LHCN-M2 (cell line): ENCODE results near the gene PAX5. TPM values are rescaled to one million over a fixed set of nuclear protein-coding genes. Genes with fewer than 3 reads are reported as not detected.

Experiments
- DNase-seq: peaks from one replicate; pipeline ENCODE4 v3.0.0-alpha.2; 2012; ENCODE audit warnings: low read depth
- total RNA-seq: library from RNA; depleted of rRNA; stranded (reverse); fragments of >200 nt; gene quantifications from 2 replicates; pipeline ENCODE4 v1.2.3, GENCODE V29; 2014

PAX5 gene
- total RNA-seq, 1 experiment from 2014 or later = not detected

DNA sequence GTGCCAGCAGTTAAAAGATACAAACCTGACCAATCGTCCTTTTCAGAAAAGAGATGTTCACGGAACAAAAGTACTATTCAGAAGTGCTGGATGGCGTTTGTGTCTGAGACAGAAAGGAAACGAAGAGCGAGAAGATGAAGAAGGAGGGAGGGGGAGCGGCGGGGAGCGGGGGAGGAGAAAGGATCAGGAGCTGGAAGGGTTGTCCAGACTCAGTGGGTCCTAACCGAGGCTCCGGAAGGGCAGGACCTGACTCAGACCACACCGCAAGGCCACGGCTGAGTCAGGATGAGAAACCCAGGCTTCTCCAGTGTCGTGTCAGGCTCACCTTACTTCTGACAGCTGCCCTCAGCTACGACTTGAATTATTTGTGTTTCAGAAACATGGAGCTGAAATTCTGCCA, 46.2 kb downstream of the PAX5 start:
- peak; percentile 53 for DNase-seq

DNA sequence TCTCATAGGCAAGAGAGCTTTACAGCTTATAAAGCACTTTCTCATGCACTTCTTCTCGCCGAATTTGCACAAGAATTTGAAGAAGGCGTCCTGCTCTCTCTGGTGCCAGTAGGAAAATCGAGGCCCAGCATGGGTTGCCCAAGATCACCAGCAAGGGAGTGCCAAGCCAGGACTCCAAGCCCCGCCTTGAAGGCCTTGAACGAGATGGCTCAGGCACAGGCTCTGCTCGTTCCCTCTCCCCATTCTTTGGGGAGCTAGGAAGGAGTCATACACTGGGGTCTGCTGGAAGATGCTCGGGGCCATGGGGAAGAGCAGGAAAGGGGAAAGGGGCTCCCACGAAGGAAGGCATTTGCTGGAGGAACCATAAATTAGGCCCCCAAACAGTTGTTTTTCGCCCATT, 46.7 kb downstream of the PAX5 start:
- no peak for DNase-seq

DNA sequence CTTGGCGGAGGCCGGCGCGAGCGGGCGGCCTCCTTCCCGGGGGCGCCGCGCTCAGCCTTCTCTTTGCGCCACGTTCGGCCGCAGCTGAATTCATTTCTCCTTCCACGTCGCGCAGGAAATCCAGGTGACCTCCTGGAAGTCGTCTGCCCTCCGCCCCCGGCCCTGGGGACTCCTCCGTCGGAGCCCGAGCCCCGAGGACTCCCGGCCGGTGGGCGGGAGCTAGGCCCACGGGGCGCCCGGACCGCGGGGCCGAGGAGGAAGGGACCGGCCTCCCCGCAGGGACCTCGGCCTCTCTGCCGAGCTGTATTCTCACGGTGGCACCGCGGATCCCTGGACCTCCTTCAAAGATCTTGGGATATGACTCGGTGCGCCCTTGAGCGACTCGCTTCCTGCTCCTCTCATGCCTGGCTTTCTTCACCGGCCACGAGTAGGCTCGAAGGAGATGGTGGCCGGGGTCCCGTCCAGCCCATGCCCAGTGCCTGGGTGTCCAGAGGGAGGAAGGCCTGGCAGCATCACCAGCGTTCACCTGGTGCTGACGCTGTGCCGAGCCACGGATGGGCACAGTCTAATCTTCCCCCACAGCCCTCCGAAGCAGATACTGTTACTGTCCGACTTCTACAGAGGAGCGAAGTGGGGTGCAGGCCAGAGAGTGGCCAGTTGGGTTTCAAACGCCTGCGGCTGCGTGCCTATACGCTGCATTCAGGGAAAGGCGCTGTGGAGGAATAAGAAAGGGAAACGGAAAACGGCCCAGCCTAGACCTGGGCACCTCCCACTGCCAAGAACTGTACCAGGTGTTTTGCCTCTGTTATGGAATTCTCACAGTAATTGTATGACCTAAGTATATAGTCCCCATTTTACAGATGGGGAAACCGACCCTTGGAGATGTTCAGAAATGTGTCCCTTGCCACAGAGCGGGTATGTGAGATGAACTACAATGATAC, 47.3 kb downstream of the PAX5 start:
- DNase-seq = no peak

DNA sequence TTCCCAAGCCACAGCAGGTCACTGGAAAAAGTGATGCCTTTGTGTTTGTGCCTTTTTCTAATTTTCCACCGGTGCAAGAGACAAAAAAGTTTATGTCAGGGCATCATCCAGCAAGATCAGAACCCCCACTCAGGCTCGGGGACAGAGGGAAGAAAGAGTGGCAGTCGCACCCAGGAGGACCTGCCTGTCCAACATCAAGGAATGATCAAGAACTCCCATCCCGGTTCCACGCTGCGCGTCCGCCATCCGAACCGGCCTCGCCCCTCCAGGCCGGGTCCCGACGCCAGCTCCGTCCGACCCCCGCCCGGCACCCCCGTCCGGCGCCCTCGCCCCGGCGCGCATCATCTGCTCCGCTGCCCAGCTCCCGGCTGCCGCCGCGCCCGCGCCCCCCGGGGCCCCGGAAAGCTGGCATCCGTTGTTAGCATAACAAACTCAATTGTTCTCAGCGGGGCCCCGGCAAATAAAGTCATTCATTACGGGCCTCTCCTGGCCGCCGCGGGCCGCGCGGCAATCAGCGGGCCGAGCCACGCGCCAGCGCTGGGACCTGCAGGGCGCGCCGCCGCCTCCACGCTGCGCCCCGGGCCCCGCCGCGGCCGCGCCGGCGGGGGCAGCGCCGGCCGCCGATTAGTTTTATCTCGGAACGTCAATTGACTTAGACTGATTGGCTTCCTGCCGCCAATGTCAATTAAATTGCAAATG, 48.1 kb downstream of the PAX5 start:
- DNase-seq = no peak

DNA sequence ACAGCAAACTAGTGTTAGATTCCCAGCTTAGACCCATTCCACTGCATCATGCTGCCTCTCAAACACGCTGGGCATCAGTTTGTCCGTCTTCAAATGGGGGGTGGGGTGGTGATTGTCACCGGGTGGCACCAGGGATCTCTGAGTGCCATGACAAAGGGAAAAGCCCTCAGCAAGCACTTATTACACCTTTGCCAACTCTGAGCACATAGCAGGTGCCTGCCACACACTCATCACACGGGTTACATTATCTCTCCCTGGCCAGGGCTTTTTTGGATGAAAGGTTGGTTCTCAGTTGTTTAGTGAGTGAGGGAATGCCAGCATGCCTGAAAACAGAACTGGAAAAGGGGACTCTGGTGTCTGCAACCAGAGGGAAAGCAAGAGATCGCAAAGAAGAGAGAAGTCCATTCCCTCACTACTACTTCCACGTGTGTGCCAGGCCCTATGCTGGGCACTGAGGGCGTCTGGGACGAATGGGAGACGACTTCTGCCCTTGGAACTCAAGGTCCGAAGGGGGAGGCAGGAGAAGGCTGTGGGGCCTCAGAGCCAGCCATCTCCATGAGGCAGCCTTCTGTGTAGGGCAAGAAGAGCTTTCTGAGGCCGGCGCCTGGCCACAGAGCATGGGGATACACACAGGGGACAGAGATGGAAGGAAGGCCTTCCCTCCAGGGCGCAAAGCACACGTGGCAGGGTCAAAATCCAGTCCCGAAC, 48.9 kb downstream of the PAX5 start:
- no peak for DNase-seq

DNA sequence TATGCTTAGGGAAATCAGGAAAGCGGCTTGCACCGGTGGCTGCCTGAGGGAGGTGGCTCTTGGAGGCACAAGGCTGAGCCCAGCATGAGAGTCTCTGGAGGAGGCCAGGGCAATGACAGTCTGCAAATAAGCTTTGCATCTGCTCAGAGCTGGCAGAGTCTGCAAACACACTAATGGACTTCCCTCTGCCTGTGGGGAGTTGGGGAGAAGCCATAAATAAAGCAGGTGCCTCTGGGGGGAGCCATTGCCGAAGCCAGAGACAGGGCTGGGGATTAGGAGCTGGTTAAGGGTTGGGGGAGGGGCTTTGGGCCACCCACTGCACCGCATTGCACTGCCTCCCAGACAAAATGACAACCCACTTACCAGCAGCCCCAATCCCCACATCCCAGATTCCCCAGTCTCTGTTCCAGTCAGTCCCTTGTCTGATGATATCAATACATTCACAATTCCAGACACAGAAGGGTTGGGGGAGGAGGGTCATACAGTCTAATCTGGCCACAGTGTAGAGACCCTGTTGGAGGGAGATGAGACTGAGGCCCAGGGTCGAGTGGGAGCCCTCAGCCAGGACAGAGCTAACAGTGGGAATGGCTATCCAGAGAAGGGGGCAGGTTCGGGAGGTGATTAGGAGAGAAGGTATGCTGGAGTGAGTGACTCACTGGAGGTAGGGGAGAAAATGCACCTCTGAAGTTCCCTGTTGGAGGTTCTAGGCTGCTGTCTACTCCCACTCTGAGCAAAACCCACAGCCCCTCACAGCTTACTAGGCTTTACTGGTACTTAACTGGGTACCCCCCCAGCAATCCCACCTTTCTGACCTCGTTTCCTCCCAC, 53.7 kb downstream of the PAX5 start:
- no peak for DNase-seq

DNA sequence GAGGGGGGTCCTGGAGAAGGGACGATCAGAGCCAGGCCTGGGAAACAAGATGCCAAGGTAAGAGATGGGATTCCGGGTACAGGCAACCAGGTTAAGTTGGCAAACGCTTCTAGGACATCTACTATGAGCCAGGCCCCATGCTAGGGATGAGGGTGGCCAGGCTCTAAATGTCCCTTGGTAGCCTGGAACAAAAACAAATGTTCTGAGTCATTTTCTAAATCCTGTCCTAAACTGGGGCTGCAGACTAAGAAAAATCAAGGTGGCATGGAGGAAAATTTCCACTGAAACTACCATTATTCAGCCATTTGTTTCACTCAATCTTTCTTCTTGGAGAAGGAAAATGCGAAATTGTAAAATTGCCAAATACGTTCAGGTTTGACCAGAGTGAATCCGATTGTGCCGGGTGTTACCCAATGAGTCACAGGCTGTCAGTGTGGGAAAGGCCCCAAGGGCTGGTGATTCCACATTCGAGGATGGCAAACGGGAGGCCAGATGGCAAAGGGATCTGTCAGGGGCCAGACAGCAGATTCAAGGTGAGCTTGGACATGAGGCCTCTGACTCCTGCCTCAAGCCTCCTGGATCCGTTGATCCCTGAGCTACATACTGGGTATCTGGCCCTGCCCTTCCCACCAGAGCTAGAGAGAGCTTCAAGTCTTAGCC, 57.6 kb downstream of the PAX5 start:
- peak; percentile 52 for DNase-seq

DNA sequence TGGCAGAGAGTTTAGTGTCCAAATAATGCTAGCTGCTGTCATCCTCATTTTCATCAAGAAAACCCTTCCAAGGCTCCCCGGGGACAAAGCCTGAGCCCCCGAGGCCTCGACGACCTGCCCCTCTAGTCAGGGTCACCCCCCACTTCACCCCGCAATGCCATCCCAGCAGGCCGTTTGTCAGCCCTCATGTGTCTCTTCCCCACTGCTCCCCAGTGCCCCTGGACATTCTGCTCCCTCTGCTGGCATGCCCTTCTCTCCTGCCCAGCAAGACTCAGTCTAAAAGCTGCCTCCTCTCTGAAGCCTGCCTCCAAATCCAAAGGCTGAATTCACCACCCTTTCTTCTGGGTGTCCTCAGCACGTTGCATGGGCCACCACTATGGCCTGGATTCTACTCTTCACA, 59.3 kb downstream of the PAX5 start:
- DNase-seq = no peak

DNA sequence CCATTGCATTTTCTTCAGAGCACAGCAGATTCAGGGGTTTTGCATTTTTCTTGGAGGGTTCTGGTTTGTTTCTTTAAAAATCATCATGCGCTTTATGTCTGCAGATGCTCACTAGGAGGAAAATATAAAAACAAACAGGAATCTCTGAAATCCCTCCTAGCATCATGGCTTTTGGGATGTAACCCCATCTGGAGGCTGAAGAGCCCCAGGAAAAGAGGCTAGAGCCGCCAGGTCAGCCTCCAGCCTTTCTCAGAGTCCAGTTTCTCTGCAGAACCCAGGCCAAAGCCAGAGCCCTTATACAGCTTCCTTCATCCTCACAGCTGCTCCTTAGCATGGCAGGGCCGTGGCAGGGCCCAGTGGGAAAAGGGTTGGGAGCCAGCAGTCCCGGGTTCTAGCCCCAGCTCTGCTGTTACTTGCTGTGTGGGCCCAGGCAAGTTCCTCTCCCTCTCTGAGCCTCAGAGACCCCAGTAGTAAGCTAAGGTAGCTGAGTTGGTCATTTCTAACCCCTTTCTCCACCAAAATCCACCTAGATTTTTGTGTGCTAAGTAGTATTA, 62.1 kb downstream of the PAX5 start:
- DNase-seq = no peak

DNA sequence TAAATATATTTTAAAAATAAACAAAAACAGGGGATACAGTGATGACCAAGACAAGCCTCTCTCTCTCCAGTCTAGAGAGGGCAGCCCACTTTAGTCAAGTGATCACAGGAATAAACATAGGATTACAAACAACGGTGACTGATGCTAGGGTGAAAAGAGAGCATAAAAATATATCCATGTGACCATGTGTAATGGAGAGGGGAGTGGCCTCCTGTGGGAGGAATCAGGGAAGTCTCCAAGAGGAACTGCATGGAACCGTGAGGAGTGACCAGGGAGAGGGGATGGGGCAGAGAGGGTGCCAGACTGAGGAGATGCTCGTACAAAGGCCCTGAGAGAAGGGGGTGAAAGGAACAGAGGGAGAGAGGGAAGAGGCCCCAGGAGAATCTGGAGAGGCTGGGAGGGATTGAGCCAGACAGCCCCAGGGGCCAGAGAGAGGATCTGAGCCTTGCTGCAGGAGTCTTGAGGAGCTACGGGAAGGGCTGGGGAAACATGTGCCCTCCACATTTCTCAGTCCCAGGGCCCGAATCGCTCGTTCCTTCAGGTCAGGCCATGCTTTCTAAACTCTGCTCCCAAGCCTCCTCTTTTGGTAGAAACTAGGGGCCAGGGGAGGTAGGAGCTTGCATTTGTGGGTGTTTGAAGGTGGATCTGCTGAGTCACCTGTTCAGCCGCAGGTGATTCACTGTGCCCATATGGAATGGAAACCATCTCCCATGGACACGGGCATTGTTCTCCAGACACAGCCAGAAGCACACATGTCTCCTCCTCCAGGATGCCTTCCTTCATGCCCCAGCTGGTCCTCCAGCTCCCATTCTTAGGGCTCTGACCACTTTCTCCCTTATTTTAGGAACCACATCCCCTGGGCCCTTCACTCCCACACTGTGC, 63.8 kb downstream of the PAX5 start:
- DNase-seq = peak; percentile 16

DNA sequence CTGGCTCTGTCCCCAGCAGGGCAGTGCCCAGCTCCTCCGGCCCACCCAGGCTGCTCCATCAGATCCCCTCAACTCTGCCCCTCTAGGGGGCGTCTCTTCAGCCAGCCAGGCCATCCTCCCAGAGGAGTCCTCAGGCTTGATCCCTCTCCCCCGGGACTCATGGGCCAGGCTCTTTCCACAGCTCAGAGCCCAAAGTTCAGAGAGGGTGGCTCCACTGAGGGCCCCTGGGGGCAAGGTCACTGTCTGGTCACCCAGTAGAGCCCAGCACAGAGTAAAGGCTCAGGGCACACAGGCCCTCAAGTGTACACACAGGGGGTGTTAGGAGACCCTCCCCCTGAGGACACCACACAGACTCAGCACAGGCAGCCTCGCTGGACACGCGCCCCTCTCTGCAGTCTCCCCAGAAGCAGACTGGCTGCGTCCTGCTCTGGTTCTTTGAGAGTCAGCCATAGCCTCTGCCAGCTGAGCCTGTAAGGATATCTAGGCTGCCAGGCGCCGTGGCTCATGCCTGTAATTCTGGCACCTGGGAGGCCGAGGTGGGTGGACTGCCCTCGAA, 64.8 kb downstream of the PAX5 start:
- DNase-seq = no peak

DNA sequence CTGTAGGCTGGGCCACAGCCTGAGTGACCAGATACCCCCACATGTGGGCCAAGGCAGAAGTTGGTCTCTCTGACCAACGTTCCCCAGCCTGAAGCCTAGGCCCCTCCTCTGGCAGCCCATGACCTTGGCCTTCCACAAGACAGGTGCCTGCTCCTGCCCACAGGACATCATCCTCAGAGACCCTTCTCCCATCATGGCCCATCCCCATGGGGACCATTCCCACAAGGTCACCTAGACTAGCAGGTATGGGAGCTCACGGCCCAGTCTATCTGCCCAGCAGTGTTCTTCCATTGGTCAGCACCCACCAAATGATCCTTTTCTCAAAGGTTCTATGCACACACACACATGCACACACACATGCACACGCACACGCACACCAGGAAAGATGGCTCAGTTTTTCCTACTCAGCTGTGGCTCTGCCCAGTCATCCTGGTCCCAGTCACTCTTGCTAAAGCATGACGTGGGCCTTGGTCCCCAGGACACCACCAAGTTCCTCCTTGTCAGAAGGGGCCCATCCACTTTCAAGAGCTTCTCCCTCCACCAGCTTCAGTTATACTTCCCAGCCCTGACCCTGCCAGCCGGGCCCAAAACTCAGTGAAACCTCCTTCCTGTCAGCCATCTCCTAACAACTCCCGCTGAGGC, 65.4 kb downstream of the PAX5 start:
- DNase-seq = no peak

DNA sequence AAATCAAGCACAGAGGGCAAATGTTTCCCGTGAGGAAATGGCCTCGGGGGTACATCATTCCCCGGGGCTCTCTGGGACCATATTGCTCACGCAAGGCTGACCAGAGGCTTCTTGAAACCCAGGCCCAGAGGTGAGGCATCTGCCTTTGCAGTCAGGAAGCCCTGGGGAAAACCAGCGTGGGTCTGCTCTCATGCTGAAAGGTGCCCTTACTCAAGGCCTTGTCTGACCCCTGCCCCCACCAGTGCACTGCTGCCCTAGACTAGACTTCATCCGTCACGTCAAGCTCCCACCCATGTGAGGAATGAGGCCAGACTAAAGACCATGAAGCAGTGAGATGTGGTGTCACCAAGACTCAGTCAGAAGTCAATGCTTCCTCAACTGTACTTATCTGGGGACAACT, 66.1 kb downstream of the PAX5 start:
- DNase-seq = no peak

DNA sequence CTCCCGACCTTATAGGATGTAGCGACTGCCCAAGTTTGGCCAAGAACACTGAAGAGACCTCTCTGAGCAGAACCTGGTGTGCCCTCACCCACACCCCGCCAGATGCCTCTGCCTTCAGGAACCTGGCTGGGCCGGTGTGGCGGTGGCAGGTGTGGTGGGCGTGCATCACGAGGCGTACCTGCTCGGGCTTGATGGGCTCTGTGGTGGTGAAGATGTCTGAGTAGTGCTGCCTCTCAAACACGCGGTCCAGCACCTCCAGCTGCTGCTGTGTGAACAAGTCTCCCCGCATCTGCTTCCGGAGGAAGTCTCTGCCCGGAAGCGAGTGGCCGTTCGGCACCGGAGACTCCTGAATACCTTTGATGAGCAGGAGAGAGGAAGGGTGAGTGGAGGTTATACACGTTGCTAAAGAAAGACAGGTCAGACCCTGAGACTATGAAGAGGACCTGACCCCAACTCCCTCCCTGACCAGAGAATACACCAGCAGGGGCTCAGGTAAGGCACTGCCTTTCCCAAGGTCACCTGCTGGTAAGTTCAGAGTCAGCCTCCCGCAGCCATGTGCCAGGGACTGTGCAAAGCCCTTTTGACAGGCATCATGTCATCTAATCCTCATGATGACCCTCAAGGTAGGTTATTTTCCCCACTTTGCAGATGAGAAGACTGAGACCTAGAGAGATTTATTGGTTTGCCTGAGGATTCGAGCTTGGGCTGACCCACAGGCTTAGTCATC, 67.5 kb downstream of the PAX5 start:
- DNase-seq = no peak

DNA sequence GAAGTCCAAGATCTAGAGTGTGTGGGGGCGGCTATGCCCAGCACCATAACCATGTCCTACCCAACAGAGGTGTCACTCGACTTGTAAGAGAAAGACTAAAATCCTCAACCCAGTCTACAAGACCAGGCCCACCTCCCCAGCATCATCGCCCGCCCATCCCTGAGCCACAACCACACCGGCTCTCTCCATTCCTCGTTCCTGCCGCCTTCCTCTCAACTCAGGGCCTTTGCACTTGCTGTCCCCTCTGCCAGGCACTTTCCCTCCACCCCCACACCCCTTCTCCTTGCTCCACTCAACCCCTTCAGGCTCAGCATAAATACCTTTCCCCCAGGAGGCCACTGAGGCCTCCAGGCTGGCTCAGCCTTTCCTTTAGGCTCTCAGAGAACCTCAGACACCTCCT, 69.3 kb downstream of the PAX5 start:
- no peak for DNase-seq

DNA sequence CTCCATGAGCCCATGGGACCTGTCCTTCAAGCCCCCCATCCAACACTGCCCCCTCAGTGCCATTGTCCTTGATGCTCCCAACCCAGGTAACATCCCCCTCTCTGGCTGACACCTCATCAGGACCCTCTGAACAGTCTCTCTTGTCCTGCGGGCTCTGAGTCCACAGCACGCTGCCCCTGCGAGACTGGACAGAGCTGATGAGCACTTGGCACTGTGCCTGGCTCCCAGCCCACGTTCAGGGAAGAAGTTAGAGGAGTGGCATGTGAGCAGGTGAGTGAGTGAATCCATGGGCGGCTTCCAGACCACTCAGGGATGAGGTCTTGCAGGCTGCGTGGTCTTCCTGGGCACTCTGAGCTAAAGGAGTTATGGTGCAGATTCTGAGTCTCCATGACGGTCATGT, 70.7 kb downstream of the PAX5 start:
- DNase-seq = no peak

DNA sequence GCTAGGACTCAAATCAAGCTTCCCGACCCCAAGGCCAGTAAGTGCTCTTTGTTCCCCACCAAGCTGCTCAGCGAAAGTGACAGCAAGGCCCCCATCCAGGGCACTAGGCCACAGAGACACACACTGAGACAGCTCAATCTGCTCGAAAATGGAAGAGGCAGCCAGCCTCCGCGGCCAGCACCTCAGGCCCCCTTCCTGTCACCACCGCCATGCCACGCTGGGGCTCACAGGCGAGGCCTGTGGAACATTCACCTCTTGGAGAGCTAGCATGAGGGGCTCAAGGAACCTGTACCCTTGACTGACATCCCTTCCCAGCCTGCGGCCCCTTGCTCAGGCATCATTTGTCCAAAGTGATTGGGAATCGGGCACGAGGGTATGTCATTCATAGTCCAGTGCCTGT, 71.4 kb downstream of the PAX5 start:
- no peak for DNase-seq
